HG03439 (cell line): ENCODE measurements around the gene RTN4RL1.
"Not testable (repeated sequence)": the region's sequence is repeated elsewhere in the genome, so short reads cannot be mapped to it uniquely, and the experiment has no call there.

Experiments
- ATAC-seq: cut with Tn5 transposase; IDR thresholded peaks from one replicate; pipeline ENCODE4 v1.9.1; 2021; ENCODE audit warnings: mild to moderate bottlenecking, moderate library complexity; ENCODE audit not compliant: unreplicated experiment

The RTN4RL1 gene

GRCh38 chr17:2008332-2009126, 16.6 kb downstream of the RTN4RL1 start:
- no peak for ATAC-seq

GRCh38 chr17:2004435-2004952, 20.6 kb downstream of the RTN4RL1 start:
- no peak for ATAC-seq

GRCh38 chr17:2003525-2003924, 21.6 kb downstream of the RTN4RL1 start:
- ATAC-seq: no peak

GRCh38 chr17:2002767-2003329, 22.3 kb downstream of the RTN4RL1 start:
- ATAC-seq: no peak

GRCh38 chr17:1999557-2000251, 25.4 kb downstream of the RTN4RL1 start:
- ATAC-seq: no peak

- ATAC-seq: no peak
Observed at GRCh38 chr17:1997927-1998742, 27.0 kb downstream of the RTN4RL1 start.

- ATAC-seq: no peak
Observed at GRCh38 chr17:1997289-1997926, 27.7 kb downstream of the RTN4RL1 start.

GRCh38 chr17:1996800-1997288, 28.3 kb downstream of the RTN4RL1 start:
- ATAC-seq: no peak

GRCh38 chr17:1995907-1996799, 29.0 kb downstream of the RTN4RL1 start:
- ATAC-seq: no peak

- ATAC-seq: no peak
Observed at GRCh38 chr17:1995321-1995892, 29.7 kb downstream of the RTN4RL1 start.

GRCh38 chr17:1994707-1995106, 30.4 kb downstream of the RTN4RL1 start:
- no peak for ATAC-seq

- ATAC-seq: no peak
Observed at GRCh38 chr17:1992541-1992940, 32.6 kb downstream of the RTN4RL1 start.

- no peak for ATAC-seq
Observed at GRCh38 chr17:1989135-1989534, 36.0 kb downstream of the RTN4RL1 start.

- ATAC-seq: no peak
Observed at GRCh38 chr17:1986783-1987451, 38.2 kb downstream of the RTN4RL1 start.

- no peak for ATAC-seq
Observed at GRCh38 chr17:1985686-1986085, 39.4 kb downstream of the RTN4RL1 start.

- no peak for ATAC-seq
Observed at GRCh38 chr17:1985093-1985492, 40.0 kb downstream of the RTN4RL1 start.

- ATAC-seq: not testable (repeated sequence)
Observed at GRCh38 chr17:1982793-1983366, 42.3 kb downstream of the RTN4RL1 start.

- no peak for ATAC-seq
Observed at GRCh38 chr17:1980665-1981250, 44.4 kb downstream of the RTN4RL1 start.
